ENCODE data around the gene SRPK3. TPM values are rescaled to one million over a fixed set of nuclear protein-coding genes. Genes with fewer than 3 reads are reported as not detected.

Gene SRPK3
- total RNA-seq, 6 experiments from 2014 or later = 0.14 to 0.51 (median 0.27) TPM

GRCh38 chrX:153820601-153821000, 39.8 kb downstream of the SRPK3 start:
- H3K4me1 Mint-ChIP-seq (ENCODE audit: low read depth) = no peaks in the 10 kb centered on the region
- peaks cover 10% of the 10 kb centered on the region for H3K27me3 Mint-ChIP-seq (ENCODE audit: insufficient read depth)
- DNase-seq = no peak
- H3K36me3 Mint-ChIP-seq (ENCODE audit: low read depth) = no peaks in the 10 kb centered on the region
- no peak overlapping the region for H3K4me3 Mint-ChIP-seq
- no peak overlapping the region for H3K27ac Mint-ChIP-seq
- H3K9me3 Mint-ChIP-seq = no peaks in the 10 kb centered on the region
- TF ChIP-seq, protein P1, sequence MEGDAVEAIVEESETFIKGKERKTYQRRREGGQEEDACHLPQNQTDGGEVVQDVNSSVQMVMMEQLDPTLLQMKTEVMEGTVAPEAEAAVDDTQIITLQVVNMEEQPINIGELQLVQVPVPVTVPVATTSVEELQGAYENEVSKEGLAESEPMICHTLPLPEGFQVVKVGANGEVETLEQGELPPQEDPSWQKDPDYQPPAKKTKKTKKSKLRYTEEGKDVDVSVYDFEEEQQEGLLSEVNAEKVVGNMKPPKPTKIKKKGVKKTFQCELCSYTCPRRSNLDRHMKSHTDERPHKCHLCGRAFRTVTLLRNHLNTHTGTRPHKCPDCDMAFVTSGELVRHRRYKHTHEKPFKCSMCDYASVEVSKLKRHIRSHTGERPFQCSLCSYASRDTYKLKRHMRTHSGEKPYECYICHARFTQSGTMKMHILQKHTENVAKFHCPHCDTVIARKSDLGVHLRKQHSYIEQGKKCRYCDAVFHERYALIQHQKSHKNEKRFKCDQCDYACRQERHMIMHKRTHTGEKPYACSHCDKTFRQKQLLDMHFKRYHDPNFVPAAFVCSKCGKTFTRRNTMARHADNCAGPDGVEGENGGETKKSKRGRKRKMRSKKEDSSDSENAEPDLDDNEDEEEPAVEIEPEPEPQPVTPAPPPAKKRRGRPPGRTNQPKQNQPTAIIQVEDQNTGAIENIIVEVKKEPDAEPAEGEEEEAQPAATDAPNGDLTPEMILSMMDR (IDR thresholded peaks at IDR 0.05) = no peak

- no peaks in the 10 kb centered on the region for H3K9me3 Mint-ChIP-seq
- H3K4me1 Mint-ChIP-seq (ENCODE audit: low read depth) = no peaks in the 10 kb centered on the region
- TF ChIP-seq, protein P1 (IDR thresholded peaks at IDR 0.05) = no peak
- H3K27me3 Mint-ChIP-seq (ENCODE audit: insufficient read depth) = peaks cover 10% of the 10 kb centered on the region
- no peak overlapping the region for H3K4me3 Mint-ChIP-seq
- H3K36me3 Mint-ChIP-seq (ENCODE audit: low read depth) = no peaks in the 10 kb centered on the region
- no peak overlapping the region for H3K27ac Mint-ChIP-seq
- DNase-seq = no peak
These were observed 40.2 kb downstream of the SRPK3 start for GRCh38 chrX:153821066-153821465.

GRCh38 chrX:153824348-153824747, 43.5 kb downstream of the SRPK3 start:
- DNase-seq = no peak
- Mint-ChIP-seq H3K27me3 (ENCODE audit: insufficient read depth) (peaks cover 10% of the 10 kb centered on the region), H3K9me3 (no peaks in the 10 kb centered on the region)

GRCh38 chrX:153825042-153825441, 44.2 kb downstream of the SRPK3 start:
- no peaks in the 10 kb centered on the region for H3K9me3 Mint-ChIP-seq

More at GRCh38 chrX:153824348-153824747, 43.5 kb downstream of the SRPK3 start:
- no peaks in the 10 kb centered on the region for H3K36me3 Mint-ChIP-seq (ENCODE audit: low read depth)
- no peaks in the 10 kb centered on the region for H3K4me1 Mint-ChIP-seq (ENCODE audit: low read depth)
- no peak overlapping the region for H3K4me3 Mint-ChIP-seq
- TF ChIP-seq, protein P1 (IDR thresholded peaks at IDR 0.05) = no peak
- H3K27ac Mint-ChIP-seq = no peak overlapping the region

GRCh38 chrX:153827016-153827415, 46.2 kb downstream of the SRPK3 start:
- H3K4me3 Mint-ChIP-seq = no peak overlapping the region
- TF ChIP-seq, protein P1 (IDR thresholded peaks at IDR 0.05) = no peak
- no peaks in the 10 kb centered on the region for H3K9me3 Mint-ChIP-seq
- no peaks in the 10 kb centered on the region for H3K36me3 Mint-ChIP-seq (ENCODE audit: low read depth)
- H3K27ac Mint-ChIP-seq = no peak overlapping the region
- H3K4me1 Mint-ChIP-seq (ENCODE audit: low read depth) = no peaks in the 10 kb centered on the region
- no peak for DNase-seq
- H3K27me3 Mint-ChIP-seq (ENCODE audit: insufficient read depth) = peaks cover 14% of the 10 kb centered on the region

More at GRCh38 chrX:153825042-153825441, 44.2 kb downstream of the SRPK3 start:
- TF ChIP-seq, protein P1 (IDR thresholded peaks at IDR 0.05) = no peak
- no peak for DNase-seq
- Mint-ChIP-seq H3K4me1 (ENCODE audit: low read depth) (no peaks in the 10 kb centered on the region), H3K4me3 (no peak overlapping the region), H3K27ac (no peak overlapping the region), H3K36me3 (ENCODE audit: low read depth) (no peaks in the 10 kb centered on the region), H3K27me3 (ENCODE audit: insufficient read depth) (peaks cover 8% of the 10 kb centered on the region)

GRCh38 chrX:153827903-153828302, 47.1 kb downstream of the SRPK3 start:
- TF ChIP-seq, protein P1 (IDR thresholded peaks at IDR 0.05) = no peak
- no peak overlapping the region for H3K4me3 Mint-ChIP-seq
- no peak overlapping the region for H3K27ac Mint-ChIP-seq
- H3K27me3 Mint-ChIP-seq (ENCODE audit: insufficient read depth) = peaks cover 19% of the 10 kb centered on the region
- H3K36me3 Mint-ChIP-seq (ENCODE audit: low read depth) = no peaks in the 10 kb centered on the region
- no peaks in the 10 kb centered on the region for H3K4me1 Mint-ChIP-seq (ENCODE audit: low read depth)
- H3K9me3 Mint-ChIP-seq = no peaks in the 10 kb centered on the region
- DNase-seq = no peak
